WTC11 (cell line): ENCODE results near the gene CRK. TPM values are rescaled to one million over a fixed set of nuclear protein-coding genes. Genes with fewer than 3 reads are reported as not detected.

Experiments
- ATAC-seq: fragments of 200-7000 bp; cut with Tn5 transposase; 2 replicates; pipeline ENCODE4 v1.10.0; 2021; ENCODE audit warnings: mild to moderate bottlenecking, moderate library complexity
- CTCF ChIA-PET: fragments of 300-600 bp; sonication (Branson Sonifier 250); formaldehyde crosslinking; loops from one replicate; lab custom pipeline; 2021; ENCODE audit warnings: antibody characterized with exemption; lab: Charles Lee
- POLR2A ChIA-PET: fragments of 350-600 bp; sonication (Branson Sonifier 250); formaldehyde crosslinking; loops from one replicate; lab custom pipeline; 2021; ENCODE audit warnings: antibody characterized with exemption; lab: Charles Lee
- DNase-seq: peaks from one replicate; pipeline ENCODE4 v3.0.0; 2021; ENCODE audit warnings: low spot score
- H3K27ac Mint-ChIP-seq: 2 replicates; pipeline ENCODE4 v1.8.0; 2021; ENCODE audit warnings: mixed read lengths
- H3K27me3 Mint-ChIP-seq: 2 replicates; pipeline ENCODE4 v1.8.0; 2021; ENCODE audit warnings: low read depth, mild to moderate bottlenecking, moderate library complexity, mixed read lengths
- H3K36me3 Mint-ChIP-seq: 2 replicates; pipeline ENCODE4 v1.8.0; 2021; ENCODE audit warnings: mixed read lengths
- H3K4me1 Mint-ChIP-seq: 2 replicates; pipeline ENCODE4 v1.8.0; 2022; ENCODE audit warnings: mixed read lengths
- H3K4me3 Mint-ChIP-seq: 2 replicates; pipeline ENCODE4 v1.8.0; 2021; ENCODE audit warnings: mild to moderate bottlenecking, moderate library complexity, mixed read lengths
- H3K9me3 Mint-ChIP-seq: 2 replicates; pipeline ENCODE4 v1.8.0; 2021; ENCODE audit warnings: mixed read lengths
- CTCF ChIP-seq: fragments of 200-600 bp; IDR thresholded peaks from 2 replicates; pipeline ENCODE4 v1.8.0; 2022; ENCODE audit warnings: antibody characterized with exemption
- E2F5 ChIP-seq: sonication (generic); formaldehyde crosslinking; IDR thresholded peaks from 2 replicates; pipeline ENCODE4 v1.8.1; 2022; ENCODE audit warnings: mild to moderate bottlenecking, moderate library complexity, missing genetic modification reagents
- ELF4 ChIP-seq: sonication (generic); formaldehyde crosslinking; IDR thresholded peaks from 2 replicates; pipeline ENCODE4 v1.8.1; 2022; ENCODE audit warnings: low read depth, mild to moderate bottlenecking, moderate library complexity, missing genetic modification reagents
- FOXJ3 ChIP-seq: sonication (generic); formaldehyde crosslinking; IDR thresholded peaks from 2 replicates; pipeline ENCODE4 v1.9.0; 2021; ENCODE audit warnings: missing genetic modification reagents, mild to moderate bottlenecking, borderline replicate concordance
- GABPB1 ChIP-seq: sonication (generic); formaldehyde crosslinking; IDR thresholded peaks from 2 replicates; pipeline ENCODE4 v1.8.1; 2023; ENCODE audit warnings: mild to moderate bottlenecking, missing genetic modification reagents
- HMGXB4 ChIP-seq: sonication (generic); formaldehyde crosslinking; IDR thresholded peaks from 2 replicates; pipeline ENCODE4 v1.8.1; 2023; ENCODE audit warnings: mild to moderate bottlenecking, moderate library complexity, missing genetic modification reagents
- KAT7 ChIP-seq: sonication (generic); formaldehyde crosslinking; IDR thresholded peaks from 2 replicates; pipeline ENCODE4 v1.8.1; 2023; ENCODE audit warnings: missing genetic modification reagents, mild to moderate bottlenecking, borderline replicate concordance
- NFE2L1 ChIP-seq: sonication (generic); formaldehyde crosslinking; IDR thresholded peaks from 2 replicates; pipeline ENCODE4 v1.8.1; 2023; ENCODE audit warnings: missing genetic modification reagents
- PREB ChIP-seq: sonication (generic); formaldehyde crosslinking; IDR thresholded peaks from 2 replicates; pipeline ENCODE4 v1.8.1; 2022; ENCODE audit warnings: mild to moderate bottlenecking, missing genetic modification reagents, moderate library complexity, borderline replicate concordance
- RELA ChIP-seq: sonication (generic); formaldehyde crosslinking; IDR thresholded peaks from 2 replicates; pipeline ENCODE4 v1.8.1; 2022; ENCODE audit warnings: missing genetic modification reagents, mild to moderate bottlenecking, borderline replicate concordance
- SMAD3 ChIP-seq: sonication (generic); formaldehyde crosslinking; IDR thresholded peaks from 2 replicates; pipeline ENCODE4 v1.8.0; 2022; ENCODE audit warnings: missing genetic modification reagents, mild to moderate bottlenecking, borderline replicate concordance
- SP1 ChIP-seq: sonication (generic); formaldehyde crosslinking; conservative IDR thresholded peaks from 2 replicates; pipeline ENCODE4 v1.8.1; 2022; ENCODE audit warnings: missing genetic modification reagents
- TP53 ChIP-seq: sonication (generic); formaldehyde crosslinking; IDR thresholded peaks from 2 replicates; pipeline ENCODE4 v1.8.1; 2023; ENCODE audit warnings: mild to moderate bottlenecking, missing genetic modification reagents
- ZNF121 ChIP-seq: sonication (generic); formaldehyde crosslinking; IDR thresholded peaks from 2 replicates; pipeline ENCODE4 v1.8.0; 2023; ENCODE audit warnings: missing genetic modification reagents
- ZNF232 ChIP-seq: sonication (generic); formaldehyde crosslinking; IDR thresholded peaks from 2 replicates; pipeline ENCODE4 v1.8.0; 2022; ENCODE audit warnings: mild to moderate bottlenecking, missing genetic modification reagents
- ZNF263 ChIP-seq: sonication (generic); formaldehyde crosslinking; IDR thresholded peaks from 2 replicates; pipeline ENCODE4 v1.8.1; 2022; ENCODE audit warnings: low read depth, mild to moderate bottlenecking, moderate library complexity, missing genetic modification reagents
- total RNA-seq: library from RNA; stranded (reverse); gene quantifications from 3 replicates; pipeline ENCODE4 v1.2.3, GENCODE V29; 2021

The CRK gene
- total RNA-seq, 1 experiment from 2014 or later: 45.2 TPM

GRCh38 chr17:1493291-1493980, 37.4 kb upstream of the CRK start:
- Mint-ChIP-seq H3K36me3 (no peaks in the 10 kb centered on the region), H3K4me3 (peak overlapping the region; percentile 92; the same call in 1 of the 2 replicates), H3K4me1 (peaks cover 20% of the 10 kb centered on the region), H3K9me3 (no peaks in the 10 kb centered on the region), H3K27me3 (peaks cover 5% of the 10 kb centered on the region; the same call in 1 of the 2 replicates), H3K27ac (no peak overlapping the region)
- ChIA-PET POLR2A (interaction anchor here (0.6 to 2.0 kb wide), 4 partner anchors 13 to 104 kb away, joined by 3 to 16 read pairs (median 6); partner anchors contain the start of gene INPP5K), CTCF (interaction anchor here (1.9 to 2.0 kb wide), 2 partner anchors 23 to 40 kb away, joined by 9 to 25 read pairs; partner anchors contain the start of gene INPP5K)
- TF ChIP-seq HMGXB4 (0 out of 2 replicates have a peak, but pooled peaks have one; percentile 43), NFE2L1 (CRISPR knock-in tag) (no peak)
- no peak for ATAC-seq
- no peak for DNase-seq

- DNase-seq: peak; percentile 52
- ChIA-PET POLR2A (interaction anchor here (0.6 to 2.0 kb wide), 5 partner anchors 14 to 137 kb away, joined by 3 to 16 read pairs (median 4); partner anchors contain the start of genes INPP5K and SLC43A2), CTCF (interaction anchor here (0.5 to 2.0 kb wide), 10 partner anchors 11 to 305 kb away, joined by 3 to 25 read pairs (median 4); partner anchors contain the start of genes INPP5K and SLC43A2)
- Mint-ChIP-seq H3K4me3 (peak within 1 kb of the TSS; percentile 92), H3K27ac (peak within 1 kb of the TSS; percentile 79), H3K27me3 (peaks cover 5% of the 10 kb centered on the region; the same call in 1 of the 2 replicates), H3K9me3 (no peaks in the 10 kb centered on the region), H3K36me3 (no peaks in the 10 kb centered on the region), H3K4me1 (peaks cover 24% of the 10 kb centered on the region)
- ATAC-seq: peak; percentile 5
- TF ChIP-seq ZNF121 (no peak), SMAD3 (CRISPR knock-in tag) (peak; percentile 60; the same call in 1 of the 2 replicates), RELA (no peak), CTCF (no peak), TP53 (0 out of 2 replicates have a peak, but pooled peaks have one; percentile 53), ZNF232 (CRISPR knock-in tag) (no peak), PREB (CRISPR knock-in tag) (no peak), FOXJ3 (CRISPR knock-in tag) (no peak), ZNF263 (CRISPR knock-in tag) (no peak)
These were observed 36.5 kb upstream of the CRK start, which contains the start of gene MYO1C for GRCh38 chr17:1492249-1493206. Gene MYO1C, minus strand, starts transcription at chr17:1492686. Its CDS starts 199 bp downstream, at chr17:1492487.

GRCh38 chr17:1491443-1492248, 35.6 kb upstream of the CRK start:
- Mint-ChIP-seq H3K4me1 (peaks cover 28% of the 10 kb centered on the region), H3K36me3 (no peaks in the 10 kb centered on the region), H3K4me3 (peak overlapping the region; percentile 92), H3K27me3 (peaks cover 10% of the 10 kb centered on the region), H3K27ac (peak overlapping the region; percentile 79), H3K9me3 (no peaks in the 10 kb centered on the region)
- CTCF ChIA-PET: interaction anchor here (0.7 to 2.0 kb wide), 9 partner anchors 12 to 304 kb away, joined by 3 to 25 read pairs (median 4); partner anchors contain the start of genes INPP5K and SLC43A2
- POLR2A ChIA-PET: interaction anchor here (0.9 to 2.0 kb wide), 3 partner anchors 15 to 138 kb away, joined by 3 to 16 read pairs (median 3); partner anchors contain the start of genes INPP5K and SLC43A2
- peak; percentile 23 for ATAC-seq
- TF ChIP-seq ELF4 (CRISPR knock-in tag) (no peak), E2F5 (CRISPR knock-in tag) (no peak), PREB (CRISPR knock-in tag) (no peak), SP1 (CRISPR knock-in tag) (peak; percentile 10; the same call in 1 of the 2 replicates), GABPB1 (CRISPR knock-in tag) (0 out of 2 replicates have a peak, but pooled peaks have one; percentile 2), KAT7 (no peak)
- peak; percentile 35 for DNase-seq
